AG04450 (cell line): ENCODE results near the gene TAF4. TPM values are rescaled to one million over a fixed set of nuclear protein-coding genes. Genes with fewer than 3 reads are reported as not detected.
A peak's percentile ranks its signal among the peaks of the same experiment; 100 is the strongest.

Source experiments
- CTCF ChIA-PET: fragments of 300-600, 350-600 bp; formaldehyde crosslinking; extraction: SDS; loops from one replicate; lab custom pipeline; 2022; ENCODE audit warnings: antibody characterized with exemption, inconsistent platforms; lab: Charles Lee
- POLR2A ChIA-PET: fragments of 350-600 bp; formaldehyde crosslinking; extraction: SDS; loops from one replicate; lab custom pipeline; 2021; ENCODE audit warnings: antibody characterized with exemption, inconsistent platforms; lab: Yijun Ruan, JAX
- DNase-seq: peaks from one replicate; pipeline ENCODE4 v3.0.0-alpha.2; 2011; ENCODE audit warnings: low read depth, low spot score
- H3K27ac ChIP-seq: one replicate; pipeline ENCODE4 v1.5.1; 2012; ENCODE audit warnings: low read depth, low read length, control low read depth
- H3K27me3 ChIP-seq: one replicate; pipeline ENCODE4 v1.6.0; 2012; ENCODE audit warnings: low read length; ENCODE audit not compliant: control insufficient read depth, insufficient read depth
- H3K4me3 ChIP-seq: 2 replicates; pipeline ENCODE4 v1.5.1; 2011; ENCODE audit warnings: mild to moderate bottlenecking, low read depth, low read length, control low read depth
- H3K9me3 ChIP-seq: 2 replicates; pipeline ENCODE4 v1.5.1; 2012; ENCODE audit warnings: low read length; ENCODE audit not compliant: control insufficient read depth, insufficient read depth
- polyA plus RNA-seq: library from polyadenylated mRNA; depleted of rRNA; stranded (reverse); fragments of >200 nt; gene quantifications from 2 replicates; pipeline ENCODE4 v1.2.3, GENCODE V29; 2011
- TF ChIP-seq, protein P1 (sequence below): IDR thresholded peaks from 2 replicates; pipeline ENCODE4 v1.5.1; 2011; ENCODE audit warnings: low read depth, low read length, control low read depth, inconsistent platforms

Gene TAF4
- polyA plus RNA-seq, 1 experiment: 2.7 TPM

DNA sequence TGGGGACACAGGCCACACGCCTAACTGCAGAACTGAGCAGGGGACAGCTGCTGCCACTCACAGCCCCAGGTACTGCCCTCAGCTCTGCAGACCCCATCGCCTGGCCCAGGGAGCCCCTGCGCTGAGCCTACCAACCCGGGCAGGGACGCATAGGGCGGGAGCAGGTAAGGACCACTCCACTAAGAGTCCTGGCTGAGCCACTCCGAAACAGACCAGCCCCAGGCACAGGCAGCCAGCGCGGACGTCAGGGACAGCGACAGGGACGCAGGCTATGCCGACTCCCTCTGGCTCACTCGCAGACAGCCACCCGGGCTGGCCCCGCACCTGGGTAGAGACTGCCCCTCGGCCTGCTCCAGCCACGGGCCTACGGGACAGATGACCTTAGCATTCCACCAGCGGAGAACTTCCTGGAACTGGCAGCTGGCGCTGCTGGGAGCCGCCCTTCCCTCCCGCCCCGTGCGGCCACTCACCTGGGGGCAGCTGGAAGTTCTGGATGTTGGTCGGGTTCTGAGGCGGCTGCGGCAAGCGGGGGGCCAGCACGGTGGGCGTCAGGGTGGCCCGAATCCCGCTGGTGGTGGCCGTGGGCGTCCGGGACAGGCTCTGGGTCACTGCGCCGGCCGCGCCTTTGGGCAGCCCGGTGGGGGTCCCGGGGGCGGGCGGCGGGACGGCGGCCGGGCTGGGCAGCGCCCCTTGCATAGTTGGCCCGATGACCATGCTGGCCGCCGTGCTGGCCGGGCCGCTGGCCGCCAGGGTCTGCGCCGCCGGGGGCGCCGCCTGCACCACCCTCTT lies 1.5 kb downstream of the TAF4 start:
- H3K9me3 ChIP-seq: no peaks in the 10 kb centered on the region
- no peaks in the 10 kb centered on the region for H3K27me3 ChIP-seq
- DNase-seq: no peak
- TF ChIP-seq, protein P1, sequence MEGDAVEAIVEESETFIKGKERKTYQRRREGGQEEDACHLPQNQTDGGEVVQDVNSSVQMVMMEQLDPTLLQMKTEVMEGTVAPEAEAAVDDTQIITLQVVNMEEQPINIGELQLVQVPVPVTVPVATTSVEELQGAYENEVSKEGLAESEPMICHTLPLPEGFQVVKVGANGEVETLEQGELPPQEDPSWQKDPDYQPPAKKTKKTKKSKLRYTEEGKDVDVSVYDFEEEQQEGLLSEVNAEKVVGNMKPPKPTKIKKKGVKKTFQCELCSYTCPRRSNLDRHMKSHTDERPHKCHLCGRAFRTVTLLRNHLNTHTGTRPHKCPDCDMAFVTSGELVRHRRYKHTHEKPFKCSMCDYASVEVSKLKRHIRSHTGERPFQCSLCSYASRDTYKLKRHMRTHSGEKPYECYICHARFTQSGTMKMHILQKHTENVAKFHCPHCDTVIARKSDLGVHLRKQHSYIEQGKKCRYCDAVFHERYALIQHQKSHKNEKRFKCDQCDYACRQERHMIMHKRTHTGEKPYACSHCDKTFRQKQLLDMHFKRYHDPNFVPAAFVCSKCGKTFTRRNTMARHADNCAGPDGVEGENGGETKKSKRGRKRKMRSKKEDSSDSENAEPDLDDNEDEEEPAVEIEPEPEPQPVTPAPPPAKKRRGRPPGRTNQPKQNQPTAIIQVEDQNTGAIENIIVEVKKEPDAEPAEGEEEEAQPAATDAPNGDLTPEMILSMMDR: no peak
- ChIA-PET POLR2A (no interaction called here), CTCF (interaction anchor here (0.6 kb wide), 1 partner anchor 26 kb away, joined by 3 read pairs; no protein-coding TSS in a partner anchor)
- no peak overlapping the region for H3K27ac ChIP-seq
- H3K4me3 ChIP-seq: peak overlapping the region; percentile 49

DNA sequence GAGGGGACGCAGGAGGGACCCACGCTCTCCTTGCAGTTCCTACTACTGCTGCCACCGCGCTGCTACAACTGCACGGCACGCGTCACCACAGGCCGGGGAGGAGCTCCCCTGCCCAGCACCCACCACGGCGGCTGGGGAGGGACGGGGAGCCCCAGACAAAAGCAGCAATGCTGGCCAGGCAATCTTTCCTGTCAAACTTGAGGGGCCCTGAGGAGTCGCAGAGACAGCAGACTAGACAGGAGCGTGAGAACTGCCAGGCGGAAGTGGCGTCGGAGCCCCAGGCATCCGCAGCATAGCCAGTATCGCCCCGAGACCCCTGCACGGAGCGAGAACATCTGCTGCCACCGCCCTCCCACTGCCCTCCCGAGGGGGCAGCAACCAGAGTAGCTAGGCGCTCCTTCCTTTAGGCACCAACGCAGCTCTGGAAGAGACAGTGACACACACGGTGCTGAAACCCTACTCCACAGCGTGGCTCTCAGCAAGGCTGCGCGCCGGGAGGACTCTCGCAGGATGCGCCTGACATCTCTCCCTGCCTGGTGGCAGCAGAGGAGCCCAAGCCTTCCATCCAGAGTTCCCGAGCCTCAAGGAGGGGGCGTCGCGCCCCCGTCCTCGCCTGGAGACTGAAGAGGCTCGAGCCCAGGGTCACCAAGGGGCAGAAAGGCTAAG lies 2.2 kb downstream of the TAF4 start:
- TF ChIP-seq, protein P1: no peak
- no peaks in the 10 kb centered on the region for H3K27me3 ChIP-seq
- DNase-seq: no peak
- ChIA-PET CTCF (interaction anchor here (1.2 kb wide), 1 partner anchor 37 kb away, joined by 5 read pairs; no protein-coding TSS in a partner anchor), POLR2A (no interaction called here)
- H3K9me3 ChIP-seq: no peaks in the 10 kb centered on the region
- no peak overlapping the region for H3K27ac ChIP-seq
- H3K4me3 ChIP-seq: peak overlapping the region; percentile 49

DNA sequence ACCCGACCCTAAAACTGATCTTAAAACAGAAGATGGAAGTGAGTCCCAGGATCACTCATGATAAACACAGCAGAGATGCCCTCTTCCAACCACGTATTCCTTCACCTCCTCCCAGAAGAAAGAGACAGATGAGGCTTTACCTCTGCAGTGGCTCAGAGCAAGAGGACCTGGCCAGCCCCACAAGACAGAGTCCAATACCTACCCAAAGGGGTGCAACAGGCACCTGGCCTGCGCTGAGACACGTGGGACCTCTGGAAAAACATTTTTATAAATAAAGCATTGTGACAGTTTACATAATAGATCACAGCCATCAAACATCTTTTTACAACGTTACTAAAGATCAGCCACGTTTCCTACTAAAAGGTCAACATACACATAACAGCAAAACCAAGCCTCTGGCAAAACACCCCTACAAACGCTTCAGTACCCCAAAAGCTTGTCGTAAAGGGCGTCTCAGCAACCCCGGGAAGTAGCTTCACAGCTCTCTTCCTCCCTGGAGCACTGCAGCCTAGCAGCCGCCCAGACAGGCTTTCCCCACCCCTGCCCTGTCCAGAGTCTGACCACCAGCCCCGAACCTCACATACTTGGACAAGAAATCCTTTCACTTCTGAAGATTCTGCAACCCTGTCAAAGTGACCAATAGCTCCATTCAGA lies 2.9 kb downstream of the TAF4 start:
- Histone ChIP-seq H3K9me3 (no peaks in the 10 kb centered on the region), H3K27me3 (no peaks in the 10 kb centered on the region), H3K27ac (no peak overlapping the region), H3K4me3 (no peak overlapping the region)
- TF ChIP-seq, protein P1: no peak
- no peak for DNase-seq
- CTCF ChIA-PET: interaction anchor here (1.2 kb wide), 1 partner anchor 37 kb away, joined by 5 read pairs; no protein-coding TSS in a partner anchor
- POLR2A ChIA-PET: no interaction called here

DNA sequence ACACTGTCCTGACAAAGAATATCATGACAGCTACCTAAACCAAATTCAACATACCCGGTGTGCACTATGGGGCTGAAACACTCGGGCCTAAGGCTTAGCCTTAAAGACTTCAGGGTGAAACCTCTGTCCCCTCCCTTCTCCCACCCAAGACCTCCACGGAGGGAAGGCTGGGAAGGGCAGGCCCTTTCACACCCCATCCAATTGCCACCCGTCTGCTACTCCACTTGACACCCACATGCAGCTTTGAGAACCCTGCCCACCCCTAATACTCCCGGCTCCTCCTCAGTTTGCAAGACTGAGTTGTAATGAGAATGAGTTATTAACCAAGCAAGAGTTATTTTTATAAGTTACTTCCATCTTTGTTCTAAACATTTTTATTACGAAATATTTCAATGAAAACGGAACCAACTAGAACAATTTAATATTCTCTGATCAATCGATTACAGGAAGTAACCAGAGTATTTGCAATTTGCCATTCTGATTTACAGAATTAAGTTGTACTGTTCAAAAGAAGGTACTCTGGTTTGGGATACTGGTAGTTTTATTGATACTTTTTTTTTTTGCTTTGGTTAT lies 3.7 kb downstream of the TAF4 start:
- ChIA-PET POLR2A (no interaction called here), CTCF (no interaction called here)
- Histone ChIP-seq H3K27ac (no peak overlapping the region), H3K27me3 (no peaks in the 10 kb centered on the region), H3K4me3 (no peak overlapping the region), H3K9me3 (no peaks in the 10 kb centered on the region)
- DNase-seq: no peak
- TF ChIP-seq, protein P1: no peak
